Activated CD4-positive, alpha-beta T cell treated with anti-CD3 and anti-CD28 coated beads, Interleukin-2, amount 10 ng/mL, durations not matched to agents 7 days and 5 days (primary cell): ENCODE results near the gene SCGB1C1. TPM values are rescaled to one million over a fixed set of nuclear protein-coding genes. Genes with fewer than 3 reads are reported as not detected.
"Not testable (repeated sequence)": the region's sequence is repeated elsewhere in the genome, so short reads cannot be mapped to it uniquely, and the experiment has no call there.

Source experiments
- CTCF ChIA-PET: fragments of 350-600 bp; sonication (Branson Sonifier 250); formaldehyde crosslinking; loops from one replicate; lab custom pipeline; 2021; ENCODE audit warnings: antibody characterized with exemption; lab: Charles Lee
- POLR2A ChIA-PET: fragments of 350-600 bp; sonication (Branson Sonifier 250); formaldehyde crosslinking; loops from one replicate; lab custom pipeline; 2021; ENCODE audit warnings: antibody characterized with exemption; lab: Charles Lee
- DNase-seq: peaks from one replicate; pipeline ENCODE4 v3.0.0-alpha.2; 2020
- H3K27ac Mint-ChIP-seq: one replicate; pipeline ENCODE4 v1.8.0; 2021; ENCODE audit warnings: mild to moderate bottlenecking, moderate library complexity, mixed read lengths
- H3K27me3 Mint-ChIP-seq: one replicate; pipeline ENCODE4 v1.8.0; 2021; ENCODE audit warnings: mixed read lengths
- H3K36me3 Mint-ChIP-seq: one replicate; pipeline ENCODE4 v1.8.0; 2021; ENCODE audit warnings: low read depth, mixed read lengths
- H3K4me1 Mint-ChIP-seq: one replicate; pipeline ENCODE4 v1.8.0; 2021; ENCODE audit warnings: mixed read lengths
- H3K4me3 Mint-ChIP-seq: one replicate; pipeline ENCODE4 v1.8.0; 2021; ENCODE audit warnings: mild to moderate bottlenecking, moderate library complexity, mixed read lengths
- H3K9me3 Mint-ChIP-seq: one replicate; pipeline ENCODE4 v1.8.0; 2021; ENCODE audit warnings: mixed read lengths
- total RNA-seq, 2 experiments: library from RNA; stranded (reverse); gene quantifications; one replicate each; pipeline ENCODE4 v1.2.3, GENCODE V29; 2021

The SCGB1C1 gene
- total RNA-seq, 2 experiments from 2014 or later: not detected

DNA sequence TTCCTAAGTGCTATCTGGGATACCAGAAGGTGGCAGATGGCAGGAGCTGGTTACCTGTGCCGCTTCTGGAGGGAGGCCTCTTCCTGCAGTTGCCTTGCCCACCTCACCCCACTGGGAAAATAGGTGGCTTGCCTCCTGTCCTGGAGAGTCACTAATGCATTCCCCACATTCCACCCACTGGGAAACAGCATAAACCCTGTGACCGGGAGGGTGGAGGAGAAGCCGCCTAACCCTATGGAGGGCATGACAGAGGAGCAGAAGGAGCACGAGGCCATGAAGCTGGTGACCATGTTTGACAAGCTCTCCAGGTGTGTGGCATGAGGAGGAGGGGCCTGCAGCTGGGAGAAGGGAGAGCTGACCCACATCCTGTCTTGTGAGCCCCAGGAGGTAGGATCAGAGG lies 20.2 kb downstream of the SCGB1C1 start:
- ChIA-PET POLR2A (no interaction called here), CTCF (interaction anchor here (2.0 kb wide), 1 partner anchor 38 kb away, joined by 9 read pairs; no protein-coding TSS in a partner anchor)
- peaks cover 54% of the 10 kb centered on the region for H3K36me3 Mint-ChIP-seq
- peak overlapping the region; percentile 42 for H3K27ac Mint-ChIP-seq
- H3K9me3 Mint-ChIP-seq: no peaks in the 10 kb centered on the region
- no peak for DNase-seq
- H3K4me3 Mint-ChIP-seq: no peak overlapping the region
- H3K4me1 Mint-ChIP-seq: peaks cover 23% of the 10 kb centered on the region
- H3K27me3 Mint-ChIP-seq: no peaks in the 10 kb centered on the region

DNA sequence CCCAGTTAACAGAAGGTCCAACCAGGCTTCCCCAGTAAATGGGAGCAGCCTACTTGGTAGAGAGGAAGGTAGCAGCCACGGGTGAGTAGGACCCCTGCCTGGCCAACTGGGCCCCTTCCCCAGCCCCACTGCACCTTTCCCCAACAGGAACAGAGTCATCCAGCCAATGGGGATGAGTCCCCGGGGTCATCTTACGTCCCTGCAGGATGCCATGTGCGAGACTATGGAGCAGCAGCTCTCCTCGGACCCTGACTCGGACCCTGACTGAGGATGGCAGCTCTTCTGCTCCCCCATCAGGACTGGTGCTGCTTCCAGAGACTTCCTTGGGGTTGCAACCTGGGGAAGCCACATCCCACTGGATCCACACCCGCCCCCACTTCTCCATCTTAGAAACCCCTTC lies 21.2 kb downstream of the SCGB1C1 start:
- no peak for DNase-seq
- no peaks in the 10 kb centered on the region for H3K9me3 Mint-ChIP-seq
- no peak overlapping the region for H3K27ac Mint-ChIP-seq
- peaks cover 52% of the 10 kb centered on the region for H3K36me3 Mint-ChIP-seq
- peaks cover 23% of the 10 kb centered on the region for H3K4me1 Mint-ChIP-seq
- POLR2A ChIA-PET: no interaction called here
- no peak overlapping the region for H3K4me3 Mint-ChIP-seq
- CTCF ChIA-PET: no interaction called here
- H3K27me3 Mint-ChIP-seq: no peaks in the 10 kb centered on the region

DNA sequence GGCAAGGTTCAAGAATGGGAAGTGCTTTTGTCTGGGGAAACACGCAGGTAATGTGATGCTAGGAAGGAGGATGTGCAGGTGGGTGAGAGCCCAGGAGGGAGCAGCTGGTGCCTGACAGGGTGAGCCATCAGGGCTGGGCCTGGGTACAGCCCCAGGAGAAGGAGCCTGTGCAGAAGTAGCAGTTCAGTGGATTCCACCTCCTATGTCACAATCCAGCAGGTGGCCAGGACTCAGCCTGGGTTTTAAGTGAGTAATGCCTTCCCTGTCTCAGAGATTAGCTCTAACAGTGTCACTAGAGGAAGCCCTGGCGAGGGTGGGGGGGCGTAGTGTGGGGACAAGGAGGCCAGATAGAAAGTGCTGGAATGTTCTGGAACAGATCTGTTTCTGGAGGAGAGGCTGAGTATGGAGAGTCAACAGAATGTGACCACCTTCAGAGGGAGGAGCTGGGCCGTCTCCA lies 22.7 kb downstream of the SCGB1C1 start:
- Mint-ChIP-seq H3K27ac (no peak overlapping the region), H3K4me1 (peaks cover 11% of the 10 kb centered on the region), H3K9me3 (no peaks in the 10 kb centered on the region), H3K36me3 (peaks cover 41% of the 10 kb centered on the region), H3K27me3 (no peaks in the 10 kb centered on the region), H3K4me3 (no peak overlapping the region)
- DNase-seq: no peak
- ChIA-PET POLR2A (no interaction called here), CTCF (interaction anchor here (0.7 to 1.9 kb wide), 4 partner anchors 9 to 303 kb away, joined by 3 to 13 read pairs (median 4); no protein-coding TSS in a partner anchor)

DNA sequence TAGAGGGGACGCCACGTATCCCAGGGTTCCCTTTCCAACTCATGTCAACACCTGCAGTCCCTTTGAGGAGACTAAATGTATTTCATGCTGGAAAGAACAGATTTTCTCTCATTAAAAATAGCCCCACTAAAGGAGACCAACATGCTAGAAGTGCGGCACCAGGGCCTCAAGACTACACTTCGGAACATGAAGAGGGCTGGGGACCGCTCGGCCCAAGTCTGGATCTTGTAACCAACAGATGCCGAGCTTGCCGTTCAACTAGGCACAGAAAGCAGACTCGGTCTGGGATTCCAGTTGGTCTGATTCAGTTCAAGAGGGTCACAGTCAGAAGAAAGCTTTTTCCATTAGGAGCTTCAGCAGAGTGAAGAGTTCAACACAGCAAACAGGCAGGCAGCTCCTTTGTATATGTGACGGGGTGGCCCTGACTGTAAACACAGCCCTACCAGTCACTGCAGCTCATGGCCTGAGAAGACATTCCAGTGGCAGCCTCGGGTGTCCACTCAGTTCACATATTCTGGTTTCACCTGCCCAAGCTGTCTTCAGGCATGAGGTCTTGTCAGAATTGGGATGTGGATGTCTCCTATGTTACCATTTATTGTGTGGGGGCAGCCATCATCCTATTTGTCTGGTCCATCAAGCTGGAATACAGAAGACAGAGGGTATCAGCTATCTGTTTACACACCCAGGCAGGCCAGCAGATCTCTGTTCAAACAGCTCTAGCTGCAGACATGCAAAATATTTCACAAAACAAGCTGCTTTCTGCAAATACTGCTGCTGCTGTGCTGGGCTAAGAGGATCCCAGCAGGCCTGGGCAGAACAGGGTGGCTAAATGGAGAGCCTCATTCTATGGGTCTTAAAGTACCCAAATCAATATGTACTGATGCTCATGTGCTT lies 23.4 kb downstream of the SCGB1C1 start:
- Mint-ChIP-seq H3K4me3 (no peak overlapping the region), H3K27me3 (no peaks in the 10 kb centered on the region), H3K4me1 (peaks cover 10% of the 10 kb centered on the region), H3K27ac (no peak overlapping the region), H3K9me3 (no peaks in the 10 kb centered on the region), H3K36me3 (peaks cover 33% of the 10 kb centered on the region)
- no peak for DNase-seq
- CTCF ChIA-PET: interaction anchor here (0.7 to 1.9 kb wide), 6 partner anchors 8 to 303 kb away, joined by 3 to 13 read pairs (median 3); no protein-coding TSS in a partner anchor
- POLR2A ChIA-PET: interaction anchor here (0.7 kb wide), 1 partner anchor 8 kb away, joined by 3 read pairs; no protein-coding TSS in a partner anchor

DNA sequence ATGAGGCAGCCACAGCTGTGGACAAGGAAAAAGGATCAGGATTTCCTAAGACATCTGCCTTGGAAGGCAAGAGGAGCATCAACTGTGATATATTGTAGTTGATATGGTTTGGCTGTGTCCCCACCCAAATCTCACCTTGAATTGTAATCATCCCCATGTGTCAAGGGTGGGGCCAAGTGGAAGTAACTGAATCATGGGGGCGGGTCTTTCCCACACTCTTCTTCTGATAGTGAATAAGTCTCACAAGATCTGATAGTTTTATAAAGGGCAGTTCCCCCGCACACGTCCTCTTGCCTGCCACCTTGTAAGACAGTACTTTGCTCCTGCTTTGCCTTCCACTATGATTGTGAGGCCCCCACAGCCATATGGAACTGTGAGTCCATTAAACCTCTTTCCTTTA lies 24.8 kb downstream of the SCGB1C1 start:
- Mint-ChIP-seq H3K4me1 (peaks cover 10% of the 10 kb centered on the region), H3K27me3 (no peaks in the 10 kb centered on the region), H3K27ac (peak overlapping the region; percentile 68), H3K36me3 (peaks cover 25% of the 10 kb centered on the region), H3K9me3 (no peaks in the 10 kb centered on the region), H3K4me3 (no peak overlapping the region)
- no peak for DNase-seq
- ChIA-PET CTCF (interaction anchor here (1.3 to 1.7 kb wide), 2 partner anchors 20 to 33 kb away, joined by 3 to 5 read pairs; no protein-coding TSS in a partner anchor), POLR2A (no interaction called here)

DNA sequence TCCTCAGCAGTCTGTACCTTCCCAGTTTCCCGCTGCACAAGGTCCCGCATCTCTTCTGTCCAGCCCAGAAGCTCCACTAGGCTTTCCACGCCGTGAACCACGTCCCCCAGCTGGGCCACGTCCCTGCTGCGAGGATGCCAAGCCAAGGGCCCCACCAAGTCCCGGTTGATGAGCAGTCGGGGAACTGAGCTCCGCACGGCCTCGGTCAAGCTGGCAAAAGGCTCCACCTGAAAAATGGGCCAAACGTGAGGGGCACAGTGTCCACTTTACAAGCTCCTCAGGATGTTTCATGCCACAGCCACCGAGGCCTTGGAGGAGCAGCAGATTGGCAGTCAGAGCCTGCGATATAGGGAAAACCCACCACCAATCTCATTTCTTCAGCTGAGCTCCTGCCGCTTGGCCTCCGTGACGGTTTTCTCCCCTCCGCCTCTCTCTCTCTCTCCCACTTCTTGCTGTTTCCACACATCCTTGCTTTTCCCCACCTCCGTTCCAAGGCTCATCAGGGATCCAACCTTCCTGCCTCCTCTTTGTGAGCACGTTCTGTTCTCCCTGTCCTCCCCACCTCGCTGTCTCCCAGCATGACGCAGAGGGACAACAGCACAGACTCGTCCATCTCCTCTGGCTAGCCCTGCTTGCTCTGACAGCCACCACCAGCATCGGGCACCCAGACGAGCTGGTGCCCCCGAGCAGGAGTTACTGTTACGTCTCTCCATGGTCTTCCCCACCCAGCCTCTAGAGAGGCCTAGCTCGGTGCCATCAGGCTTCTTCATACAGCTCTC lies 26.1 kb downstream of the SCGB1C1 start:
- ChIA-PET CTCF (interaction anchor here (1.2 to 2.0 kb wide), 3 partner anchors 11 to 300 kb away, joined by 3 to 7 read pairs (median 5); partner anchors contain the start of genes BET1L and RIC8A), POLR2A (no interaction called here)
- Mint-ChIP-seq H3K9me3 (no peaks in the 10 kb centered on the region), H3K27me3 (no peaks in the 10 kb centered on the region), H3K4me3 (no peak overlapping the region), H3K4me1 (peaks cover 10% of the 10 kb centered on the region), H3K27ac (no peak overlapping the region), H3K36me3 (peaks cover 19% of the 10 kb centered on the region)
- no peak for DNase-seq

DNA sequence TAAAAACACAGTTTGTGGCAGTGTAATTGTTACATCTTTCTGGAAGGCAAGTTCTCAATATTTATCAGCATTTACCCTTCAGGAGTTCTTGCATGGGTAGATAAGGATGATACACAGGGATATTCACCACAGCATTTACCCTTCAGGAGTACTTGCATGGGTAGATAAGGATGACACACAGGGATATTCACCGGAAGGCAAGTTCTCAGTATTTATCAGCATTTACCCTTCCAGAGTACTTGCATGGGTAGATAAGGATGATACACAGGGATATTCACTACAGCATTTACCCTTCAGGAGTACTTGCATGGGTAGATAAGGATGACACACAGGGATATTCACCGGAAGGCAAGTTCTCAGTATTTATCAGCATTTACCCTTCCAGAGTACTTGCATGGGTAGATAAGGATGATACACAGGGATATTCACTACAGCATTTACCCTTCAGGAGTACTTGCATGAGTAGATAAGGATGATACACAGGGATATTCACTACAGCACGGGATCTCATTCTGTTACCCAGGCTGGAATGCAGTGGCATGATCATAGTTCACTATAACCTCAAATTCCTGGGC lies 27.9 kb downstream of the SCGB1C1 start:
- H3K9me3 Mint-ChIP-seq, H3K4me3 Mint-ChIP-seq, H3K36me3 Mint-ChIP-seq, H3K27ac Mint-ChIP-seq, H3K27me3 Mint-ChIP-seq, DNase-seq, POLR2A ChIA-PET: not testable (repeated sequence)
- H3K4me1 Mint-ChIP-seq: peaks cover 10% of the 10 kb centered on the region
- CTCF ChIA-PET: interaction anchor here (1.1 kb wide), 1 partner anchor 14 kb away, joined by 3 read pairs; the partner anchor contains the start of gene BET1L

DNA sequence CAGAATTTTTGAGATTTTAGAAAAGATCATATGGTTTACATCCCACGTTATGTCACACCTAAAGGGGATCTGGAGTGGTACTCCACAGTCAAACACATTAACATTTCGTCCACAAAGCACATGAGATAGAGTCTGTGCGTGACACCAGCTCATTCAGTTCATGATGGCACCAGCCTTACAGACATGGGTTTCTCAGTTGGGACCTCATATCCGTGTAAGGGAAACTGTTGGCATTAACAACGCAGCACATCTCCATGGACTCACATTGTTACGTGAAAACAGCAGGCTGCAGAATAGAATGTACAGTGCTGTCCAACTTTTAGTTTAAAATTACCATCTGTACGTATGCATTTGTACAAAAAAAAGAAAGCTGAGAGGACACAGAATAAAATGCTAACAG lies 28.7 kb downstream of the SCGB1C1 start:
- H3K36me3 Mint-ChIP-seq: no peaks in the 10 kb centered on the region
- H3K9me3 Mint-ChIP-seq: no peaks in the 10 kb centered on the region
- no peak overlapping the region for H3K4me3 Mint-ChIP-seq
- H3K4me1 Mint-ChIP-seq: peaks cover 15% of the 10 kb centered on the region
- ChIA-PET CTCF (interaction anchor here (1.1 to 2.0 kb wide), 3 partner anchors 10 to 14 kb away, joined by 3 to 4 read pairs (median 3); partner anchors contain the start of gene BET1L), POLR2A (no interaction called here)
- H3K27me3 Mint-ChIP-seq: no peaks in the 10 kb centered on the region
- H3K27ac Mint-ChIP-seq: no peak overlapping the region
- no peak for DNase-seq

DNA sequence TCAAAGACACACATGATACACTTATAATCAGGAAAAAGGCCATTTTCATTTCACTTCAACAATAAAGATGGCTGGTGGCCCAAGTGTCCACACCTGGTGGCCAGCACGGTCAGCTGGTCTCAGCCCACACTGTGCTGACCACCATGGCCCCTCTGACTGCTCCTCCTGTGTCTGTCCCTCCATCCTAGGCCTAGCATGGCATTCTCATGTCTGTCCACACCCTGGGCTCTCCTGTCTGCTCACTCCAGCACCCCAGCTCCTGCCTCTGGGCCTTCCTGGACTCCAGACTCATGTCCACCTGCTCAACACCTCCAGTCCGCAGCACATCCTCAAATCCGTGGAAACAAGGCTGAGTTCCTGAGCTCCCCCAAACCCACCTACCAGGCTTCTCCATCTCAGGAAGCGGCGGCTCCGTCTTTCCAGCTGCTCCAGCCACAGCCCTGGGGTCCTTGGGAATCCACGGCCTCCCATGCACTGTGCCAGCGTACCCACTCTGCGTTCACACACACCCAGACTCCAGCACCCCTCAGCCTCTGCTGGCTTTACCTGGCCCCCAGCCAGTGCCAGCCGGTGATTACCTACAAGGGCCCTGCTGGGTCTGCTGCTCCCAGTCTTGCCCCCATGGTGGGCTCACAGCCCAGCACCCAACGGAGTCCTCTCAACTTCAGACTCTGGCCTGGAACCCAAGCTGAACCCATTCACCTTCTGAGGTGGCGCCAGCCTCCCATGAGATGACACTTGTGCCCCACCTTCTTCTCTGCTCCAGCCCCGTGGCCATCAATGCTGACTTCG lies 29.3 kb downstream of the SCGB1C1 start:
- Mint-ChIP-seq H3K27ac (no peak overlapping the region), H3K36me3 (no peaks in the 10 kb centered on the region), H3K27me3 (no peaks in the 10 kb centered on the region), H3K9me3 (no peaks in the 10 kb centered on the region), H3K4me1 (peaks cover 12% of the 10 kb centered on the region), H3K4me3 (no peak overlapping the region)
- no peak for DNase-seq
- CTCF ChIA-PET: interaction anchor here (1.2 to 2.0 kb wide), 2 partner anchors 10 to 13 kb away, joined by 3 to 4 read pairs; no protein-coding TSS in a partner anchor
- POLR2A ChIA-PET: no interaction called here

DNA sequence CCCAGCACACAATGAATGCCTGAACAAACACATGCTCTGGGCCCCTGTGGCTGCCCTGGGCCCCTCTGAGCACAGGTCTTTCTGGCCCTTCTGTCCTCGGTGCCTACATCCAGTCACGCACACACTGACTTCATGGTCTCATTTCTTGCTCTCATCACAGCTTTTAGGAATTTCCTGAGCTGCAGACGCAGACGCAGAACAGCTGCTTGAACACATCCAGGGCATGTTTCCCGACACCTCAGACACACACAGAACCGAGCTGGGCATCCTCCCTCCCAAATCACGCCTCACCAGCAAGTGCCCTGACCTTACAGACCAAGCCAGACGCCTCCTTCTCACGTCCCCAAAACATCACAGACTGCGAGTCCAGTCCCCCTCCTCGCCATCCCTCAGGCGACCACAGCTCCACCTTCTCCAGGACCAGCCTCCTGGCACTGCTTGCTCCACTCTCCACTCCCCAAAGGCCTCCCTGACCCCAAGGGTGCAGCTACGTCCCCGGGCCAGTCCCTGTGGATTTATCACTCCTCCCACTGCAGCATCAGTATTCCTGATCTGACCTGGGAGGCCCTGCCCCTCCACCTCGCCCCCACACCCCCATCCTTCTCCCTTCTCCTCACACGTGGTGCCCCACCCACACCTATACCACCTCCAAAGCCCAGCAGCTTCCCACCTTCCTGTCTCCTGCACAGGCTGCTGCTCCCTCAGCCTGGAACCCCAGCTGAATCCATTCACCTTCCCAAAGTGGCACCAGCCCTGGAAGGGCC lies 30.3 kb downstream of the SCGB1C1 start:
- H3K27ac Mint-ChIP-seq: no peak overlapping the region
- no peaks in the 10 kb centered on the region for H3K9me3 Mint-ChIP-seq
- no peaks in the 10 kb centered on the region for H3K36me3 Mint-ChIP-seq
- no peak for DNase-seq
- H3K4me1 Mint-ChIP-seq: peaks cover 5% of the 10 kb centered on the region
- no peaks in the 10 kb centered on the region for H3K27me3 Mint-ChIP-seq
- POLR2A ChIA-PET: no interaction called here
- H3K4me3 Mint-ChIP-seq: no peak overlapping the region
- CTCF ChIA-PET: interaction anchor here (1.2 to 2.0 kb wide), 2 partner anchors 11 to 14 kb away, joined by 3 to 4 read pairs; no protein-coding TSS in a partner anchor

DNA sequence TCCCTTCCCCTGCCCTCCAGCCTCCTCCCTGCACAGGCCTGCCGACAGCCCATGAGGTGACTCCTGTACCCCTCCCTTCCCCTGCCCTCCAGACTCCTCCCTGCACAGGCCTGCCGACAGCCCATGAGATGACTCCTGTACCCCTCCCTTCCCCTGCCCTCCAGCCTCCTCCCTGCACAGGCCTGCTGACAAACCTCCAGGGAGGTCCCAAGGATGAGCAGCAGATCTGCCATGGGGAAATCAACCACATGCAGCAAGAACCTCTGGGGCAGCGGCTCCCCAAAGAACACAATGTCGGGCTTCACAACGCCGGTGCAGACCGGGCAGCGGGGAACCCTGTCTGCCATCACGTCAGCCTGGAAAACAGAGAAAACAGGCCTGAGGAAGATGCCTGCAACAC lies 31.0 kb downstream of the SCGB1C1 start:
- Mint-ChIP-seq H3K36me3 (no peaks in the 10 kb centered on the region), H3K27ac (no peak overlapping the region), H3K4me3 (no peak overlapping the region), H3K9me3 (no peaks in the 10 kb centered on the region), H3K27me3 (no peaks in the 10 kb centered on the region), H3K4me1 (peaks cover 5% of the 10 kb centered on the region)
- ChIA-PET CTCF (no interaction called here), POLR2A (no interaction called here)
- DNase-seq: no peak
